ENCODE measurements around the gene THUMPD2. TPM values are rescaled to one million over a fixed set of nuclear protein-coding genes. Genes with fewer than 3 reads are reported as not detected.

THUMPD2 gene
- total RNA-seq, 1 donor from 2014 or later: 18.7 TPM

GRCh38 chr2:39715095-39715494, 64.0 kb downstream of the THUMPD2 start:
- no peak for DNase-seq (ENCODE audit: low spot score, unreplicated experiment)
- Mint-ChIP-seq H3K4me1 (ENCODE audit: low read depth) (peaks cover 4% of the 10 kb centered on the region), H3K27ac (no peak overlapping the region), H3K9me3 (ENCODE audit: low read depth) (no peaks in the 10 kb centered on the region), H3K36me3 (ENCODE audit: insufficient read depth) (peaks cover 12% of the 10 kb centered on the region), H3K4me3 (ENCODE audit: low read depth) (no peak overlapping the region), H3K27me3 (no peaks in the 10 kb centered on the region)
- no peak for TF ChIP-seq CTCF (IDR thresholded peaks at IDR 0.05; ENCODE audit: unreplicated experiment)

- Mint-ChIP-seq H3K36me3 (ENCODE audit: insufficient read depth) (peaks cover 16% of the 10 kb centered on the region), H3K4me1 (ENCODE audit: low read depth) (peaks cover 4% of the 10 kb centered on the region), H3K27ac (no peak overlapping the region), H3K9me3 (ENCODE audit: low read depth) (peaks cover 2% of the 10 kb centered on the region), H3K27me3 (no peaks in the 10 kb centered on the region), H3K4me3 (ENCODE audit: low read depth) (no peak overlapping the region)
- TF ChIP-seq CTCF (IDR thresholded peaks at IDR 0.05; ENCODE audit: unreplicated experiment): no peak
- no peak for DNase-seq (ENCODE audit: low spot score, unreplicated experiment)
These were observed 66.1 kb downstream of the THUMPD2 start for GRCh38 chr2:39712953-39713352.

GRCh38 chr2:39710807-39711206, 68.3 kb downstream of the THUMPD2 start:
- H3K4me3 Mint-ChIP-seq (ENCODE audit: low read depth): no peak overlapping the region
- TF ChIP-seq CTCF (IDR thresholded peaks at IDR 0.05; ENCODE audit: unreplicated experiment): no peak
- H3K4me1 Mint-ChIP-seq (ENCODE audit: low read depth): peaks cover 4% of the 10 kb centered on the region
- DNase-seq (ENCODE audit: low spot score, unreplicated experiment): no peak
- no peaks in the 10 kb centered on the region for H3K27me3 Mint-ChIP-seq
- H3K9me3 Mint-ChIP-seq (ENCODE audit: low read depth): peaks cover 5% of the 10 kb centered on the region
- H3K27ac Mint-ChIP-seq: no peak overlapping the region
- H3K36me3 Mint-ChIP-seq (ENCODE audit: insufficient read depth): peaks cover 24% of the 10 kb centered on the region

- no peak overlapping the region for H3K27ac Mint-ChIP-seq
- H3K4me3 Mint-ChIP-seq (ENCODE audit: low read depth): no peak overlapping the region
- H3K27me3 Mint-ChIP-seq: no peaks in the 10 kb centered on the region
- H3K36me3 Mint-ChIP-seq (ENCODE audit: insufficient read depth): peaks cover 23% of the 10 kb centered on the region
- no peak for DNase-seq (ENCODE audit: low spot score, unreplicated experiment)
- H3K4me1 Mint-ChIP-seq (ENCODE audit: low read depth): peaks cover 2% of the 10 kb centered on the region
- TF ChIP-seq CTCF (IDR thresholded peaks at IDR 0.05; ENCODE audit: unreplicated experiment): no peak
- peaks cover 5% of the 10 kb centered on the region for H3K9me3 Mint-ChIP-seq (ENCODE audit: low read depth)
These were observed 71.1 kb downstream of the THUMPD2 start for GRCh38 chr2:39708003-39708402.

- Mint-ChIP-seq H3K27me3 (no peaks in the 10 kb centered on the region), H3K4me3 (ENCODE audit: low read depth) (no peak overlapping the region), H3K27ac (no peak overlapping the region), H3K4me1 (ENCODE audit: low read depth) (peaks cover 2% of the 10 kb centered on the region), H3K36me3 (ENCODE audit: insufficient read depth) (peaks cover 25% of the 10 kb centered on the region), H3K9me3 (ENCODE audit: low read depth) (peaks cover 9% of the 10 kb centered on the region)
- no peak for DNase-seq (ENCODE audit: low spot score, unreplicated experiment)
- TF ChIP-seq CTCF (IDR thresholded peaks at IDR 0.05; ENCODE audit: unreplicated experiment): no peak
These were observed 72.1 kb downstream of the THUMPD2 start for GRCh38 chr2:39706945-39707344.

Data from progenitor cell of endocrine pancreas (in vitro differentiated cells).